Raji (cell line): Measurements from ENCODE around the gene SLC46A3.

ENCODE experiments used
- POLR2A ChIP-seq: IDR thresholded peaks from 2 replicates; pipeline ENCODE4 v1.6.1; 2011; ENCODE audit warnings: low read depth, low read length, control low read depth; ENCODE audit not compliant: insufficient read depth

SLC46A3 gene

DNA sequence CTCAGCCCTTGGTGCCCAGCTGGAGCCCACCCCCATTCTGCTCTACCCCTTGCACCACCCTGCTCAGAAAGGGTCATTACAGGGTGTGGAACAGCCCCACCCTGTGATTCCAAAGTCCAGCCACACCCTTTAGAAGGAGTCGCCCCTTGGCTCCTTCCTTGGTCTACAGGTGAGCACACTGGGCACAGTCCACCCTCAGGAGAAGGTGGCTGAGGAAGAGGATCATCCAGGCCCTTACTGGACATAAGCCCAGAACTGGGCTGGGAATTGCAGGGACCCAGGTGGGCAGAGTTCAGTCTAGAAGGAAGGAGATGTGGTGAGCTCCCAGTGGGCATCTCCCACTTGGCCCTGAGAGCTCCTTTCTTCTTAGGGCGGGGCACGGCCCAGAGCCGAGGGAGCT lies 8.6 kb downstream of the SLC46A3 start:
- TF ChIP-seq POLR2A = no peak

DNA sequence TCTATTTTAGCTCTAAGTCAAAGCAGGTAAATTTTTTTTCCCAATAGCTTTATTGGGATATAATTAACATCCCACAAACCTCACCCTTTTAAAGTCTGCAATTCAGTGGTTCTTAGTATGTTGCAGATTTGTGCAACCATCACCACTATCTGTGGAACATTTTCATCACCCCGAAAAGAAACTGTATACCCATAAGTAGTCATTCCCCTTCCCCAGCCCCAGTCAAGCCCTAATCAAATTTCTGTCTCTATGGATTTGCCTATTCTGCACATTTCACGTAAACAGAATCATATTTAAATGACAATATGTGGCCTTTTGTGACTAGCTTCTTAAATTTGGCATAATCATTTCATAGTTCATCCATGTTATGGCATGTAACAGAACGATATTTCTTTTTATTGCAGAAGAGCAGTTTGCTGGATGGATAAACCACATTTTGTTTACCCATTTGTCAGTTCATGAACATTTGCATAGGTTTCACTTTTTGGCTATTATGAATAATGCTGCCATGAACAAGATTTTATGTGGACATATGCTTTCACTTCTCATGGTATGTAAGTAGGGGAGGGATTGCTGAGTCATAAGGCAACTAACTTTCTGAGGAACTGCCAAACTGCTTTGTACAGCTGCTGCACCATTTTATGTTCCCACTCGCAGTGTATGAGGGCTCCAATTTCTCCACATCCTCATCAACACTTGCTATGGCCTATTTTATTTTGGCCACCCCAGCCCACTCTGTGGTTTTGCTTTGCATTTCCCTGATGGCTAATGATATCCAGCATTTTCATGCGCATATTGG lies 10.9 kb downstream of the SLC46A3 start:
- TF ChIP-seq POLR2A = peak; percentile 45

DNA sequence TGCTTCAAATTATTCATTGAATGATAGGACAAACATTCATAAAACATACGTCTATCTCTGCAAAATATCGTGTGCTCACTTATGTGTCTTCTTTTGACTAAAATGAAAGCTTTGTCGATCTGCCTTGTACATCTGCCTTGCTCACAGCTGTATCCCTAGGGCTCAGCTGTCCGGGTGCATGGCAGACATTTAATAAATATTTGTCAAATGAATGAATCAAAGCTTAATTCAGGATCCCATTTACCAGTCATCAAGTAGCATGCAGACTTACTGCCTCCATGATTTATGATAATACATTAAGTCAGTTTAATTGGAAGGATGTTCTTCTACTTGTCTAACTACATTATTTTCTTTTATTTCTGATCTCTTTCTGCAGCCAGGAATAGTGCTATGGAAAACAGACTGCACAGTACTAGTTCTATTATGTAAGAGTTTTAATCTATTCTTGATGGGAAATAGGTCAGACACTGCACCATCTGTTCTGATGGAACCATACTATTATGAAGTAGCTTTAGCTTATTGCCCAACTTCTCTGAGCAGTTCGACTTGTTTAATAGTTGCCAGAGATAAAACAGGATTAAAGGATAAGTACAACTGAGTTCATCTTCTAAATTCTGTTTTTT lies 13.2 kb downstream of the SLC46A3 start:
- no peak for TF ChIP-seq POLR2A

DNA sequence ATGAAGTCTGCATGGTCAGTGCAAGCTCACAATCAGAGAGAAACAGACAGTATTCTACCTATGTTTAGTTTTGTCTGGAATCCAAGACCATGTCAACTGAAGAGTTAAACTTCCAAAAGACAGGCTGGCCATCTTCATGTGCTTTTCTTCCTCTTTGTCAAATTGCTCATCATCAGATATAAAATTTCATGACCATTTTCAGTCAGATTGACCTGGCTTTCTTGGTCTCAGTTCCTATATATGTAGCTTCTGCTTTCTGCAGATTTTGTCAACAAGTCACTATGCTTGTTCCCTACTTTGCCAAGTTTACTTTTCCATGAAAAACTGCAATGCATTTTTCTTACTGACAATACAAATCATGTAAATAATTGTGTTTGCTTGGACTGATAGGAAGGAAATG lies 13.9 kb downstream of the SLC46A3 start:
- TF ChIP-seq POLR2A = no peak

DNA sequence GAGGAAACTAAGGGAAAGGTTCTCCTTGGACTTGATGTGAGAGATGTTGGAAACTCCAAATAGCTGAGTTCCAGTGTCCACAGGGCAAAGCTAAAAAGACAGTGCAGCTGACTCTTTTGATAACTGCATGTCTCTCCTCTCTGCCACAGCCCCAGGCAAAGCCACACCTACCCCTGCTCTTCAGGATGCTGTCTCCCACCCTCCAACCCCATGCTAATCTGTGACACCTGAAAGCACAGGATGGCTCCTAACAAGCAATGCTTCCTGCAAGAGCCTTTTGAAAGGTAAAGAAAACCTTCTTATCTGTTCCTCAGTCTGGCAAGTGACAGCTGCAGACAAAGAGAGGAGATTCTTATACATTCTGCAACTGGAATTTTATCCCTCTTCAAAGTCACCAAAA lies 14.5 kb downstream of the SLC46A3 start:
- no peak for TF ChIP-seq POLR2A

DNA sequence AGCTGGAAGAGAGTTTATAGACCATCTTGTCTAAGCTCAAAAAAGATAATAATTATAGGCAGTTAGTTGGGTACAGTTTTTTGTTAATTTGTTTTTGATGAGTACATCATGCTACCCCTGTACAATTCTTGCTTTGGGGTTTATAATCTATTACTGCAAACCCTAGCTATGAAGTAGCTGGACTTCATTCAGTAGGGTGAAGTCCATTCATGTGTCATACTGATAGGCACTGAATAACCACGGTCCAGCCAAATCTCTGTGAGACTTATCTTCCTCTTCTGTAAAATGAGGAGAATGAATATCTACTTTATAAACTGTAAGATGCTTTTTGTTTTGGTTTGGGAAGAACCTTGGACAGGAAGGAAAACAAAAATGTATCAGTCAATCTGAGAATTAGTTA lies 19.5 kb downstream of the SLC46A3 start:
- TF ChIP-seq POLR2A = no peak

DNA sequence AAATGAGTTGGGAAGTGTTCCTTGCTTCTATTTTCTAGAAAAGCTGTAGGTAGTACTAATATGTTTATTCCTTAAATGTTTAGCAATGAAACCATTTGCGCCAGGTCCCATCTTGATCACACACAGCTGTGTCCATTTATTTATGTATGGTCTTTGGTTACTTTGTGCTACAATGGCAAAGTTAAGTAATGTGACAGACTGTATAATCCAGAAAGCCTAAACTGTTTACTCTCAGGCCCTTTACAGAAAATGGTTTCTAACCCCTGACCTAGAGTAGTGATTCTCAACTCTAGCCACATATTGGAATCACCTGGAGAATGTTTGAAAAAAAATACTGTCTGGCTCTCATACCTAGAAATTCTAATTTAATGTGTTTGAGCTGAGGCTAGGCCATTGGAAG lies 21.3 kb downstream of the SLC46A3 start:
- no peak for TF ChIP-seq POLR2A

DNA sequence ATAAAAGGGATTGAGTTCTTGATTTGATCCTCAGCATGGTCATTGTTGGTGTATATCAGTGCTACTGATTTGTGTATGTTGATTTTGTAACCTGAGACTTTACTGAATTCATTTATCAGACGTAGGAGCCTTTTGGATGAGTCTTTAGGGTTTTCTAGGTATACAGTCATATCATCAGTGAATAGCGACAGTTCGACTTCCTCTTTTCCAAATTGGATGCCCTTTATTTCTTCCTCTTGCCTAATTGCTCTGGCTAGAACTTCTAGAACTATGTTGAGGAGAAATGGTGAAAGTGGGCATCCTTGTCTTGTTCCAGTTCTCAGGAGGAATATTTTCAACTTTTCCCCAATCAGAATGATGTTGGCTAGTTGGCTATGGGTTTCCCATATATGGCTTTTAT lies 32.9 kb downstream of the SLC46A3 start:
- no peak for TF ChIP-seq POLR2A

DNA sequence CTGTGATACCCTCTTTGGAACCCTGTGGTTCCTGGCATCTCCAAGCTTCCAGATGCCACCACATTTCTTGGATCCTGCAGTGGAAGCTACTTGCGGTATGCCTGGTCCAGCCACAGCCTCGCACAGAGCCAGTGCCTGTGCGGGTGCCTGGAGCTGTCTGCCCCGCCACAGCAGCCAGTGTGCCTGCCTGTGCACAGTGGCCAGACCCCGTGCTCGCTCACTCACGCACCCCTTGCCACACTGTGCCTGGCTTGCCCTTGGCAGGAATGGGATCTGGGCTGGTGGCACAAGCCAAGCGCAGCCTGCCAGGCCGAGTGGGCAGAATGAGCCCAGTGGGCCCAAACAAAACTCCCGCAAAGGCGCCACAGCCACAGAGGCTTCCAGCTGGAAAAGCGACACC lies 33.7 kb downstream of the SLC46A3 start:
- TF ChIP-seq POLR2A = no peak

DNA sequence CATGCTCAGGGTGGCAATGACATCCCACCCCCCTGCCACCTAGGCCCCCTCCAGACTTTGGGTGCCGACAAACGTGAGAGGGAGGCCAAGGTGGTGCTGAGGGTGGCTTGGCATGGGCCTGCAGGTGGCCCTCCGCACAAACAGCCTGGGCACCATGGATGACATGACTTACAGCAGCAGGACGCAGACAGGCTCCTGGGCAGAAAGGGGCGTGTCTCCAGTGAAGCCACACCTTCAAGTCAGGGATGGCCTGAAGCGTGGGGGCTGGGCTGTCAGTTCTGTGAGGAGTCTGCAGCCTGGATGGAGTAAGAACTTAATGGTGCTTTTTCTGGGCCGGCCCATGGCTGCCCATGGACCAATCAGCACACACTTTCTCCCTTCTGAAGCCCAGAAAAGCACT lies 34.5 kb downstream of the SLC46A3 start:
- no peak for TF ChIP-seq POLR2A

DNA sequence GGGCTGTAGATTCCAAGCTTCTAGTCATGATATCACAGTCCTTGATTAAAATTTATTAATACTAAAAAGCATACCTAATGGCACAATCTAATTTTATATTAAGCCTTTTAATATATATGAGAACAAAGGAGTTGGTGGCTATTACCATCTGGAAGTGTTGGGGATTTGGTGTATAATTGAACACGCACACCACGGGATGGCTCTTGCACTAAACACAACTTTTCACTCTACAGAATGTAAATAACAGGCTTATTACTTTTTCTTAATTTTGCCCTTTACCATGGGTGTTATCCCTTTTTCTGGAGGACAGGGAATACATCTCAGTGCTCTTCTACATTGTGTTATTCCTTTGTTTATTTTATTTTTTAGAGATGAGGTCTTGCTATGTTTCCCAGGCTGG lies 38.2 kb downstream of the SLC46A3 start:
- no peak for TF ChIP-seq POLR2A

DNA sequence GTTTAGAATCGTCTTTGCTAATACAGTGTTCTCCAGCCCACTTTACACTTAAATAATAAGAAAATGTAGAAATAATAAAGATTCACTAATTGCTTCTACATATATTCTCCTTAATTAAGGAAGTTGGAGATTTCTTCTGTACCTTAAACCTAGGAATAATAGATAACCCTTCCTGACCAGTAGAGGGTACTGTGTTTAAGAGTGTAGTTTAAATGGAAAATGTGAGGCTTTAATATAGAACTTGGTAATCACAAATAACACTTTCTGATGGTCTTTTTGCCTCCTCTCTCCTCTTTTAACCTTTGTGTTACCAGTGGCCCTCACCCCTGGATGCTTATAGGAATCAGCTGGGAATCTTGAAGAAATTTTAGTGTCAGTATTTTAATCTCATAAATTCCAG lies 39.1 kb downstream of the SLC46A3 start:
- TF ChIP-seq POLR2A = no peak

DNA sequence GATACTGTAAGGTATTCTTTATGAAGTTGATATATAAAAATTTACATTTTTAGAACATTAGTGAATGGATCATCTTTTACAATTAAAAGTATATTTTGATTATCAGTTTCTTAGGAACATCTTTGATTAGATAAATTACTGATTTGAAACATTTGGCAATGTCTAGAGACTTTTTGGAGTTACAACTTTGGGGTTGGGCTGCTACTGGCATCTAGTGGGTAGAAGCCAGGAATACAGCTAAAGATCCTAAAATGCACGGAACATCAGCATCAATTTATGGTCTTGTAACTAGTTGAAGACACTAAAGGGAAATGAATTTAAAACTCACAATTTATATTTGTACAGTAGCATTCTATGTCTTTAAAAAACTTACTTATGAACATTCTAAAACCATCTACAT lies 40.0 kb downstream of the SLC46A3 start:
- no peak for TF ChIP-seq POLR2A

DNA sequence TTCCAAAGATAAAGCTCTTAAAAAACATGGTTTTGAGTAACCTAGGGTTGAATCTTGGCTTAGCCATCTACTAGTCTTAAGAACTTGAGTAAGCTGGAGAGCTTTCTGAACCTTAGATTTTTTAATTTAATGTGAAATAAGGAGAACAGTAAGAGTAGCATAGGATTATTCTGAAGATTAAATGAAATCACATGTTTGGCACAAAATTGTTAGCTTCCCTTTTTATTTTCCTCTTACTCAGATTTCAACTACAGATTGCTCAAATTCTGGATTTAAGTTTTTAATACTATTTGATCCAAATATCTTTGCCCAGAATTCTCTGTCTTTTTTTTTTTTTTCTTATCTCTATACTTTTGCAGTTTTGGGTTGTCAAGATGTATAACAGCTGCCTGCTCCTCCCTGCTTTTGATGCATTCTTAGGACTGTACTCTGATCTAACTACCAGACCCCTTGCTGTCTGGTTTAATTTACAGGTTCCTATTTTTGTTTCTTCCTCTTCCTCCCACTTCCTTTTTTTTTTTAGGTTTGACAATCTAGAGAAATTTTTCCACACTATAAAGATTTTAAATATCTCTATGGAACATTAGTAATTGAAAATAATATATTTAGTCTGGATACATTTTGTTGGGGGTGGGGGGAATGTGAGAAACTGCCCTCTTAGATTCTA lies 47.5 kb downstream of the SLC46A3 start:
- TF ChIP-seq POLR2A = no peak

DNA sequence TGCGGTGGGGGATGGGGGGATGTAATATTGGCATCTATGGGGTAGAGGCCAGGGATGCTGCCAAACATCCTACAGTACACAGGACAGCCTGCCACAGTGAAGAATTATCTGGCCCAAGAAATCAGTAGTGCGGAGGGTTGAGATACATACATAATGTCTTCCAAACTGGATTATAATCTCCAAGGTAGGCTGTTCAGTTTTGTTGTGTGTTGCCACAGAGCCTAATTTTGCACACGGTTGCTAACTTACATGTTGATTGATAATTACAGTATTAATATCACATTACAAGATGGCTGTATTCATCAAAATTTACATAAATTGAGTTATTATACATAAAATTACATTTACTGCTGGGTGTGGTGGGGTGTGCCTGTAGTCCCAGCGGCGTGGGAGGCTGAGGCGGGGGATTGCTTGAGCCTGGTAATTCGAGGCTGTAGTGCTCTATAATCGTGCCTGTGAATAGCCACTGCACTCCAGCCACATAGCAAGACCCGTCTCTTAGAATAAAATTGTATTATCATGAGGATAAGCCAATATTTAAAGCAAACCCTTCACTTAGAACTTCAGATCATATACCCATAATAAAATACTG lies 51.8 kb downstream of the SLC46A3 start:
- TF ChIP-seq POLR2A = no peak

DNA sequence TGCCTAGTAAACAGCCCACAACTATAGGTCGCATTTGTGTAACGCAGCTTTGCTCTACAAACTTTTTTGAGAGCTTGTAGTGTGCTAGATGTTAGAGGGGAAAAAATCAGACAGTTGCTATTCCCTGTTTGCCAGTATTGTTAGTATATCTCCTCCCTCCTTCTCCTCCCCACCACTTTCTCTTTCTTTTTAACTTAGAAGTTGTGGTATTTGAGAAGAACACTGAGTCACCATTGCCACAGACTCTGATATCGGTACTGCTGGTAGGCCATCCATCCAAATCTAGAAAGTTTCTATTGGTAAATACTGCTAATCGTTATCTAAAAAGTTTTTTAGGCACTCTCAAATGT lies 59.2 kb downstream of the SLC46A3 start:
- no peak for TF ChIP-seq POLR2A
